HG03469 (cell line): ENCODE measurements around the gene GSTO2.

Source experiments
- ATAC-seq: cut with Tn5 transposase; IDR thresholded peaks from one replicate; pipeline ENCODE4 v1.9.1; 2021; ENCODE audit warnings: mild to moderate bottlenecking, moderate library complexity, moderate number of reproducible peaks; ENCODE audit not compliant: unreplicated experiment

GSTO2 gene

GRCh38 chr10:104253606-104254410, 15.2 kb upstream of the GSTO2 start:
- no peak for ATAC-seq

GRCh38 chr10:104254493-104255310, 14.3 kb upstream of the GSTO2 start, which contains the start of gene GSTO1:
GSTO1 (plus strand) TSS chr10:104254892; CDS start chr10:104254929, 37 bp downstream.
- ATAC-seq: no peak

- no peak for ATAC-seq
These were observed 13.5 kb upstream of the GSTO2 start for GRCh38 chr10:104255311-104255981.

GRCh38 chr10:104256335-104256961, 12.5 kb upstream of the GSTO2 start:
- no peak for ATAC-seq

- no peak for ATAC-seq
These were observed 11.7 kb upstream of the GSTO2 start for GRCh38 chr10:104257235-104257634.

GRCh38 chr10:104258209-104258608, 10.8 kb upstream of the GSTO2 start:
- ATAC-seq: no peak

- no peak for ATAC-seq
These were observed 9.5 kb upstream of the GSTO2 start for GRCh38 chr10:104259456-104259855.

GRCh38 chr10:104259999-104260774, 8.8 kb upstream of the GSTO2 start:
- ATAC-seq: no peak

GRCh38 chr10:104260775-104261115, 8.2 kb upstream of the GSTO2 start:
- no peak for ATAC-seq

- no peak for ATAC-seq
These were observed 6.9 kb upstream of the GSTO2 start for GRCh38 chr10:104262055-104262454.

GRCh38 chr10:104264783-104265182, 4.2 kb upstream of the GSTO2 start:
- no peak for ATAC-seq

GRCh38 chr10:104267721-104268404, 1.1 kb upstream of the GSTO2 start:
- ATAC-seq: no peak

- no peak for ATAC-seq
These were observed 625 bp upstream of the GSTO2 start for GRCh38 chr10:104268405-104268712.

GRCh38 chr10:104273286-104273685, 4.3 kb downstream of the GSTO2 start:
- no peak for ATAC-seq

- ATAC-seq: no peak
These were observed 5.1 kb downstream of the GSTO2 start for GRCh38 chr10:104273899-104274575.

GRCh38 chr10:104274762-104275721, 6.1 kb downstream of the GSTO2 start:
- no peak for ATAC-seq

- no peak for ATAC-seq
These were observed 7.2 kb downstream of the GSTO2 start for GRCh38 chr10:104276192-104276591.

GRCh38 chr10:104277785-104278184, 8.8 kb downstream of the GSTO2 start:
- ATAC-seq: no peak
